CD4-positive, CD25-positive, alpha-beta regulatory T cell (primary cell): ENCODE measurements around the gene RBM34. TPM values are rescaled to one million over a fixed set of nuclear protein-coding genes. Genes with fewer than 3 reads are reported as not detected.
"Not testable (repeated sequence)": the region's sequence is repeated elsewhere in the genome, so short reads cannot be mapped to it uniquely, and the experiment has no call there.

ENCODE experiments used
- ATAC-seq, 2 donors: fragments of 150-1000 bp; cut with Tn5 transposase; one replicate each; pipeline ENCODE4 v1.10.0; 2021; ENCODE audit warnings: low read depth in 2 of 2, moderate number of reproducible peaks in 2 of 2, moderate library complexity in 1 of 2
- DNase-seq, 3 donors: peaks; one replicate each; pipeline versions ENCODE4 v3.0.0 to v3.0.0-alpha.2; 2012 to 2022; ENCODE audit warnings: mixed read lengths in 1 of 3
- H3K27ac ChIP-seq: one replicate; pipeline ENCODE4 v1.7.0; 2013; ENCODE audit warnings: mild to moderate bottlenecking, low read length; ENCODE audit not compliant: insufficient read depth, poor library complexity, severe bottlenecking
- H3K27me3 ChIP-seq: one replicate; pipeline ENCODE4 v1.7.0; 2013; ENCODE audit warnings: low read length; ENCODE audit not compliant: control insufficient read depth, insufficient read depth
- H3K36me3 ChIP-seq: one replicate; pipeline ENCODE4 v1.7.0; 2013; ENCODE audit warnings: mild to moderate bottlenecking, low read length, moderate library complexity; ENCODE audit not compliant: control insufficient read depth, insufficient read depth
- H3K4me1 ChIP-seq: 2 replicates; pipeline ENCODE4 v1.7.0; 2013; ENCODE audit warnings: mild to moderate bottlenecking, low read length; ENCODE audit not compliant: insufficient read depth, control insufficient read depth, poor library complexity, severe bottlenecking
- H3K4me3 ChIP-seq: one replicate; pipeline ENCODE4 v1.7.0; 2013; ENCODE audit warnings: low read depth, mild to moderate bottlenecking, low read length, moderate library complexity
- H3K9me3 ChIP-seq, 2 experiments: 1 replicate in 1 of 2; 2 replicates in 1 of 2; pipeline ENCODE4 v1.7.0; 2013; ENCODE audit warnings: low read length in 2 of 2, mild to moderate bottlenecking in 1 of 2, moderate library complexity in 1 of 2; ENCODE audit not compliant: control insufficient read depth in 2 of 2
- H3K27ac Mint-ChIP-seq, 3 donors: one replicate each; pipeline ENCODE4 v1.8.0; 2020 to 2022; ENCODE audit warnings: mild to moderate bottlenecking in 3 of 3, mixed read lengths in 3 of 3, moderate library complexity in 2 of 3
- H3K27me3 Mint-ChIP-seq: one replicate; pipeline ENCODE4 v1.8.0; 2022; ENCODE audit warnings: mild to moderate bottlenecking, mixed read lengths
- H3K36me3 Mint-ChIP-seq: one replicate; pipeline ENCODE4 v1.8.0; 2020; ENCODE audit warnings: mixed read lengths
- H3K4me1 Mint-ChIP-seq, 4 donors: one replicate each; pipeline ENCODE4 v1.8.0; 2020 to 2022; ENCODE audit warnings: mixed read lengths in 4 of 4, mild to moderate bottlenecking in 1 of 4
- H3K4me3 Mint-ChIP-seq, 4 donors: one replicate each; pipeline ENCODE4 v1.8.0; 2020 to 2022; ENCODE audit warnings: mild to moderate bottlenecking in 4 of 4, mixed read lengths in 4 of 4, moderate library complexity in 3 of 4
- H3K9me3 Mint-ChIP-seq, 7 donors: one replicate each; pipeline ENCODE4 v1.8.0; 2020 to 2022; ENCODE audit warnings: mixed read lengths in 7 of 7, mild to moderate bottlenecking in 3 of 7, moderate library complexity in 2 of 7
- polyA plus RNA-seq, 4 donors: library from polyadenylated mRNA; unstranded; fragments of 300-500 nt; fragmentation: Illumina TruSeq; gene quantifications; one replicate each; pipeline ENCODE4 v1.2.3, GENCODE V29; 2021
- total RNA-seq: library from RNA; stranded (reverse); gene quantifications from one replicate; pipeline ENCODE4 v1.2.3, GENCODE V29; 2022

Gene RBM34
- total RNA-seq, result 175 TPM
- 10 to 100 TPM; 68.9 to 74.8 (median 70.2) TPM for polyA plus RNA-seq

- H3K4me3 Mint-ChIP-seq, result peak within 1 kb of the TSS; percentile 95 to 99 (median 98)
- Histone ChIP-seq H3K4me1 (peaks cover 39% of the 10 kb centered on the region), H3K9me3 (no peaks in the 10 kb centered on the region), H3K4me3 (peak within 1 kb of the TSS; percentile 97), H3K36me3 (peaks cover 25% of the 10 kb centered on the region), H3K27ac (peak within 1 kb of the TSS; percentile 89), H3K27me3 (no peaks in the 10 kb centered on the region)
- peaks cover 9 to 28% (median 16%) of the 10 kb centered on the region in 4 donors for H3K4me1 Mint-ChIP-seq
- H3K27me3 Mint-ChIP-seq, result no peaks in the 10 kb centered on the region
- peak; percentile 91 to 93 (median 91) for DNase-seq
- peak within 1 kb of the TSS; percentile 98 to 99 (median 98) for H3K27ac Mint-ChIP-seq
- peak; percentile 91 to 92 for ATAC-seq
- H3K36me3 Mint-ChIP-seq, result peaks cover 13% of the 10 kb centered on the region
- H3K9me3 Mint-ChIP-seq, result peaks cover 0 to 3% (median 0%) of the 10 kb centered on the region in 7 donors
Observed at GRCh38 chr1:235160957-235161684, at the start of gene RBM34. Gene RBM34 (minus strand): TSS chr1:235161250. CDS start chr1:235161226, 24 bp downstream.

DNA sequence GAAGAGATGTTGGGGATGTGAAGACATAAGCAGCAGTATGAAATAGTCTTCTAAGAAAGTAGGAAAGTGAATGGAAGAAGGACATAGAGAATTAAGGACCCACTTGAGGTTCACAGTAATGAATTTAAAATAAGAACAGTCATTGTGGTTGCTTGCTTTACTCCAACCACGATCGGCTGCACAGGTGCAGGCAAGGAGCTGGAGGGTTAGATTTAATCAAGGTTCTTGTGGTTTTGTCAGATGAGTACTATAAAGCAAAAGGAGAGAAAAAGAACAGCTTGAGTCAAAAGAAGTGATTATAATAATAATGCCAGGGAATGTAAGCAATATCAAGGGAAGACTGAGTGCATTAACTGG is 46.1 kb upstream of the RBM34 start:
- H3K4me3 ChIP-seq, result peak overlapping the region; percentile 57
- no peaks in the 10 kb centered on the region for H3K9me3 ChIP-seq
- Mint-ChIP-seq H3K4me3 (peak overlapping the region; percentile 41 to 68 (median 62)), H3K27me3 (no peaks in the 10 kb centered on the region), H3K4me1 (peaks cover 23 to 53% (median 33%) of the 10 kb centered on the region in 4 donors), H3K9me3 (no peaks in the 10 kb centered on the region), H3K27ac (peak overlapping the region; percentile 62 to 93 (median 77)), H3K36me3 (peaks cover 23% of the 10 kb centered on the region)
- H3K4me1 ChIP-seq, result peaks cover 21% of the 10 kb centered on the region
- DNase-seq (peak; percentile 26 to 87 (median 67)), ATAC-seq (peak; percentile 91 to 93)
- no peaks in the 10 kb centered on the region for H3K27me3 ChIP-seq
- H3K36me3 ChIP-seq, result peaks cover 32% of the 10 kb centered on the region
- H3K27ac ChIP-seq, result peak overlapping the region; percentile 53

DNA sequence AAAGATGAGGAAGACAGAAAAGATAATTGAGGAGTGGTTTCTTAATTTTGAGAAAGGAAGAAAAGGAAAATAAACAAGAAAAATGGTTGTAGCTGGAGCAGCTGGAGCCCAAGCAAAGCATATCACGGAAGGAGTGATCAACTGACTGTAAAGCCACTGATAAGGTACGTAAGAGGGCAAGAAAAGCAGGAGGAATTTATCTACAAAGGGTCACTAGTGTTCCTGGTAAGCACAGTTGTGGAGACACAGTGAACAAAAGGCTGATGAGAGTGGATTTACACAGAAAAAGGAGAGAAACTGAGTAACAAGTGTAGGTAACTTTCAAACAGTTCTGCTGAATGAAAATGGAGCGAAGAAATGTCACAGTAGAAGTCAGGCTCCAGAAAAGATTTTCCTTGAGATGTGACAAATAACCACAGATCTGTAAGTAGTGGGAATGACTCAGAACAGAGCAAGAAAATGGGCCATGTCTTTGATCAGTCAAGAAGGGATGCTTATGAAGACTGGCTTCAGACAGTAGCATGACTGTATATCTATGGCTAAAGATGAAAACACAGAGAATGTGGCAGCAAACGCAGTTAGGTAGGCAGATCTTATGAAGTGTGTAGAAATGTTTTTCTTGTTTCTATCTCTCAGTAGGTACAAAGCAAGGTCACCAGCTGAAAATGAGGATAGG is 45.6 kb upstream of the RBM34 start:
- ATAC-seq (peak; percentile 77 to 85), DNase-seq (peak in 1 of 3 donors; percentile 68)
- H3K9me3 Mint-ChIP-seq, result no peaks in the 10 kb centered on the region
- Histone ChIP-seq H3K4me1 (peaks cover 21% of the 10 kb centered on the region), H3K4me3 (peak overlapping the region; percentile 57), H3K27me3 (no peaks in the 10 kb centered on the region), H3K9me3 (no peaks in the 10 kb centered on the region), H3K36me3 (peaks cover 27% of the 10 kb centered on the region), H3K27ac (peak overlapping the region; percentile 53)
- H3K4me3 Mint-ChIP-seq, result peak overlapping the region; percentile 41 to 68 (median 62)
- peak overlapping the region; percentile 62 to 93 (median 77) for H3K27ac Mint-ChIP-seq
- peaks cover 23 to 48% (median 30%) of the 10 kb centered on the region in 4 donors for H3K4me1 Mint-ChIP-seq
- no peaks in the 10 kb centered on the region for H3K27me3 Mint-ChIP-seq
- peaks cover 18% of the 10 kb centered on the region for H3K36me3 Mint-ChIP-seq

- no peak overlapping the region for H3K4me3 Mint-ChIP-seq
Observed at GRCh38 chr1:235205687-235206086, 44.6 kb upstream of the RBM34 start.

GRCh38 chr1:235203428-235203827 is 42.4 kb upstream of the RBM34 start:
- no peaks in the 10 kb centered on the region for H3K9me3 ChIP-seq
- peaks cover 10% of the 10 kb centered on the region for H3K36me3 ChIP-seq
- H3K4me3 Mint-ChIP-seq, result no peak overlapping the region
- ATAC-seq, result no peak
- no peak overlapping the region for H3K27ac Mint-ChIP-seq
- no peak for DNase-seq
- no peak overlapping the region for H3K4me3 ChIP-seq
- no peaks in the 10 kb centered on the region for H3K9me3 Mint-ChIP-seq
- peaks cover 25 to 32% (median 30%) of the 10 kb centered on the region in 4 donors for H3K4me1 Mint-ChIP-seq
- H3K27ac ChIP-seq, result no peak overlapping the region
- no peaks in the 10 kb centered on the region for H3K27me3 ChIP-seq
- peaks cover 21% of the 10 kb centered on the region for H3K4me1 ChIP-seq
- H3K36me3 Mint-ChIP-seq, result peaks cover 8% of the 10 kb centered on the region
- H3K27me3 Mint-ChIP-seq, result no peaks in the 10 kb centered on the region

More at GRCh38 chr1:235205687-235206086, 44.6 kb upstream of the RBM34 start:
- no peaks in the 10 kb centered on the region for H3K9me3 Mint-ChIP-seq
- H3K27ac ChIP-seq, result peak overlapping the region; percentile 53
- no peaks in the 10 kb centered on the region for H3K9me3 ChIP-seq
- no peak overlapping the region for H3K4me3 ChIP-seq
- H3K27me3 ChIP-seq, result no peaks in the 10 kb centered on the region
- H3K36me3 ChIP-seq, result peaks cover 23% of the 10 kb centered on the region
- no peaks in the 10 kb centered on the region for H3K27me3 Mint-ChIP-seq
- H3K4me1 ChIP-seq, result peaks cover 21% of the 10 kb centered on the region
- DNase-seq, result no peak
- peak overlapping the region in 2 of 3 donors; percentile 62 to 93 for H3K27ac Mint-ChIP-seq
- H3K36me3 Mint-ChIP-seq, result peaks cover 8% of the 10 kb centered on the region
- no peak for ATAC-seq
- peaks cover 23 to 39% (median 28%) of the 10 kb centered on the region in 4 donors for H3K4me1 Mint-ChIP-seq

- H3K36me3 Mint-ChIP-seq, H3K4me3 Mint-ChIP-seq, ATAC-seq, H3K4me3 ChIP-seq, H3K9me3 ChIP-seq, H3K9me3 Mint-ChIP-seq, H3K27me3 ChIP-seq, H3K27ac ChIP-seq, H3K27me3 Mint-ChIP-seq, H3K27ac Mint-ChIP-seq, DNase-seq: not testable (repeated sequence)
- Histone ChIP-seq H3K4me1 (peaks cover 13% of the 10 kb centered on the region), H3K36me3 (peaks cover 16% of the 10 kb centered on the region)
- peaks cover 25 to 28% (median 27%) of the 10 kb centered on the region in 4 donors for H3K4me1 Mint-ChIP-seq
Observed at GRCh38 chr1:235202447-235202846, 41.4 kb upstream of the RBM34 start.

DNA sequence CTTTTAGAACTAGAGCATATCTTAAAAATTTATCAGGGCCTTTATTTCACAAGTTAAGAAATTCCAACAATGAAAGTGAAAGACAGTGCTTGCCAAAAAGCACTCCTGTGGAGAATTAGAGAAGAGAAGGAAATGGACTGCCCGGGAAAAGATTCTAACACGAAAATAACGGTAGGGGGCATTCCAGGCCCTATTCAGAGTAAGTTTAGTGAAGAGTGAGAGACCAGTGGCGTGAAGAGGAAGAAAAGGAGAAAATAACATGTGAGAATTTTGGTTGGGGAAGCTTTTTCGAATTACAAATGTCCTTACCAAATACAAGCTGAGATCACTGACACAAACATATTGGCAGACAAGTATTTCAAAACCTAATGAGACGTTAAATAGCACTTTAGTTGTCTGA is 38.4 kb upstream of the RBM34 start:
- Histone ChIP-seq H3K27ac (no peak overlapping the region), H3K9me3 (no peaks in the 10 kb centered on the region), H3K4me1 (no peaks in the 10 kb centered on the region), H3K27me3 (no peaks in the 10 kb centered on the region), H3K36me3 (peaks cover 40% of the 10 kb centered on the region), H3K4me3 (no peak overlapping the region)
- Mint-ChIP-seq H3K4me1 (peaks cover 0 to 8% (median 4%) of the 10 kb centered on the region in 4 donors), H3K9me3 (no peaks in the 10 kb centered on the region), H3K27me3 (no peaks in the 10 kb centered on the region), H3K36me3 (peaks cover 9% of the 10 kb centered on the region), H3K4me3 (no peak overlapping the region), H3K27ac (peak overlapping the region in 2 of 3 donors; percentile 15 to 45)
- ATAC-seq, result no peak
- peak in 1 of 3 donors; percentile 18 for DNase-seq
